Measurements from ENCODE around the gene DCTN3.

The DCTN3 gene

GRCh38 chr9:34652602-34653000, 32.3 kb upstream of the DCTN3 start:
- no peak for TF ChIP-seq CTCF (IDR thresholded peaks at IDR 0.05; ENCODE audit: insufficient read depth, missing control alignments)
- DNase-seq (ENCODE audit: insufficient read length, low spot score) (no peak), FAIRE-seq (no peak)

DNA sequence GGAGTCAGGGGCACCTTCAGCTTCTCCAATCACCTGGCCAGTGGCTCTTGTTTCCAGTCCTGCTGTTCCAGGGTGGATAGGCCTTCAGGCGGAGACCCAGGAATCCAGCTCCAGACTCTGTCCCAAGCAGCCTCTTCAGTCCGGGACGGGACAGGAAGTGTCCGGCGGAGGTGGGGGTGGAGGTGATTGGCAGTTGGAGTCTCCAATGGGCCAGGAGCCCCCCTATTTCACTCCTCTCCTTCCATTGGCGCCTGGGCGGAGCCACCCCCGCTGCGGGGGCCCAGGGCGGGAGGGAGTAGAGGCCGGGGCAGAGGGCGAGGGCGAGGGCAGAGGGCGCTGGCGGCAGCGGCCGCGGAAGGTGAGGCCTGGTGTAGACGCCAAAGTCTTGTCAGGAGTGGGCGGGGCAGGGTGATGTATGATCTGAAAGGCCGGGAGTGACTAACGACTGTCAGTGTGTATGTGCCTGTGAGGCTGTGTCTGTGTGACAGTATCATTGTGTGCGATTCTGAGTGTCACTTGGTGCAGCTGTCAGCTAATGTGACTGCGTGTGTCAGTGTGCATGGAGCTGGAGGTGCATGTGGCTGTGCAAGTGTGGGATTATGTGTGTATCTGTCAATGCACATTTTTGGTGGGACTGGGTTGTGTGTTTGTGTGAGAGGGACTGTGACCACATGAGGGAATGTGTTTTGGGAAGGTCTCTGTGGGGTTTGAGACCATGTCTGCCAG, 31.7 kb upstream of the DCTN3 start, which contains the start of gene IL11RA:
TSS of gene IL11RA (plus strand) at position 310 of the 726 bp plus-strand sequence. CDS start 3,033 bp downstream, outside the sequence.
- no peak for TF ChIP-seq CTCF (IDR thresholded peaks at IDR 0.05; ENCODE audit: insufficient read depth, missing control alignments)
- no peak for DNase-seq (ENCODE audit: insufficient read length, low spot score)
- no peak for FAIRE-seq

- TF ChIP-seq CTCF (IDR thresholded peaks at IDR 0.05; ENCODE audit: insufficient read depth, missing control alignments): no peak
- FAIRE-seq: no peak
- DNase-seq (ENCODE audit: insufficient read length, low spot score): no peak
These were observed 31.0 kb upstream of the DCTN3 start for GRCh38 chr9:34651321-34651720.

- no peak for TF ChIP-seq CTCF (IDR thresholded peaks at IDR 0.05; ENCODE audit: insufficient read depth, missing control alignments)
- DNase-seq (ENCODE audit: insufficient read length, low spot score) (no peak), FAIRE-seq (no peak)
These were observed 30.5 kb upstream of the DCTN3 start for GRCh38 chr9:34650816-34651215.

DNA sequence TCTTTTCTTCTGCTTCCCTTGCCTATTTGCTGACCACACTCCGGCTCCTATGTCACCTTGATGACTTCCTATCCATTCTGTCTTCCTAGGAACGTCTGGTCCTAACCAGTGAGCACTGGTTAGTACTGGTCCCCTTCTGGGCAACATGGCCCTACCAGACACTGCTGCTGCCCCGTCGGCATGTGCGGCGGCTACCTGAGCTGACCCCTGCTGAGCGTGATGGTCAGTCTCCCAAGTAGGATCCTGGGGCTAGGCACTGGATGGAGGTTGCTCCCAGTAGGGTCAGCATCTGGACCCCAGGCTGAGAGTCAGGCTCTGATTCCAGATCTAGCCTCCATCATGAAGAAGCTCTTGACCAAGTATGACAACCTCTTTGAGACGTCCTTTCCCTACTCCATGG, 28.4 kb upstream of the DCTN3 start:
- TF ChIP-seq CTCF (IDR thresholded peaks at IDR 0.05; ENCODE audit: insufficient read depth, missing control alignments): no peak
- FAIRE-seq (no peak), DNase-seq (ENCODE audit: insufficient read length, low spot score) (no peak)

DNA sequence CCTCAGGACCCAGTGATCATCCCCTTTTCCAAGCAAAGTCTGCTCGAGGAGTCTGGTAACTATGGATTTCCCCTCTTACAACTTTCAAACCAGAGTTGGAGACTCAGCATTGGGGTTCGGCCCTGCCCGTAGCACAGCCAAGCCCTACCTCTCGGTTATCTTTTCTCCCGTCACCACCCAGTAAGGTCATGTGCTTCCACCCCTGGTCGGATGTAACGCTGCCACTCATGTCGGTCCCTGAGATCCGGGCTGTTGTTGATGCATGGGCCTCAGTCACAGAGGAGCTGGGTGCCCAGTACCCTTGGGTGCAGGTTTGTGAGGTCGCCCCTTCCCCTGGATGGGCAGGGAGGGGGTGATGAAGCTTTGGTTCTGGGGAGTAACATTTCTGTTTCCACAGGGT, 27.4 kb upstream of the DCTN3 start:
- FAIRE-seq (no peak), DNase-seq (ENCODE audit: insufficient read length, low spot score) (no peak)
- TF ChIP-seq CTCF (IDR thresholded peaks at IDR 0.05; ENCODE audit: insufficient read depth, missing control alignments): no peak

- no peak for TF ChIP-seq CTCF (IDR thresholded peaks at IDR 0.05; ENCODE audit: insufficient read depth, missing control alignments)
- FAIRE-seq (no peak), DNase-seq (ENCODE audit: insufficient read length, low spot score) (no peak)
These were observed 26.7 kb upstream of the DCTN3 start for GRCh38 chr9:34647084-34647403.

Measured in D721Med (cell line).